GM19438 (cell line): ENCODE data around the gene RALGAPA2.

Experiments
- ATAC-seq: cut with Tn5 transposase; IDR thresholded peaks from one replicate; pipeline ENCODE4 v1.9.1; 2021; ENCODE audit warnings: low read depth; ENCODE audit not compliant: unreplicated experiment

RALGAPA2 gene

GRCh38 chr20:20414640-20415220, 297.7 kb downstream of the RALGAPA2 start:
- ATAC-seq, result no peak

- ATAC-seq, result no peak
Measured at GRCh38 chr20:20413810-20414281, 298.6 kb downstream of the RALGAPA2 start.

DNA sequence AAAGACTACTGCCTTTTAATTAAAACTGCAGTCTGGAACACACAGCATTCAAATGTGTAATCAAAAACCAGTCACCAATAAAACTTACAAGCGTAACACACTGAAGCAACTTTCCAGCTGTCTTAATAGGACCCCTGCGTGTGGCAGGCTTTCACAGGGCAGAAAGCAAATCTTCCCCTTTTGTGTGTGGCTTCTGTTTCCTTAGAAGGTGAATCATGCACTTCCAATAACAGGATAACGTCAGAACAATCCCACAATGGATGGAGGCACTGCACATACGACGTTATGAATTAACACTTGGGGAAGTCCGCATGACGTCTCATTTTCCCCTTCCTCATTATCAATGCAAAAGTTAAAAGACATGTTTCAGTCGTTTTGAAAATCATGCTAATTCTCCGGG, 299.7 kb downstream of the RALGAPA2 start:
- no peak for ATAC-seq

- no peak for ATAC-seq
Measured at GRCh38 chr20:20411836-20412235, 300.6 kb downstream of the RALGAPA2 start.

DNA sequence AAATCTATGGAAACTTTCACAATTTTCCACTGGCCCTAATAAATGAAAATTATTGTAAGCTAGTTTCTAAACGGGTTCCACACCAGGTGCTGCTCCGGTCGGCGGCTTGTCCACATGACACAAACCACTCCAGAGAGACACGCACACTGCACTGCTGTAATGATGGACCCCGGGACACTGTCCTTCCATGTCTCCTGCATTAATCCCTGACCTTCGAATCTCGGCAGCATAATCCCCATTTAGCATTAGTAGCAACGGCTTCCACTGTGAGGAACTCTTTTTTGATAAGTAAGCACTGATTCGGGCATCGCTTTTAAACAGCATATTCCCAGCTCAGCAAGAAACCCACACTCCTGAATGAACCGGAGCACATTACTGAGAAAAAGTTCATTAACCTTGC, 301.0 kb downstream of the RALGAPA2 start:
- no peak for ATAC-seq

DNA sequence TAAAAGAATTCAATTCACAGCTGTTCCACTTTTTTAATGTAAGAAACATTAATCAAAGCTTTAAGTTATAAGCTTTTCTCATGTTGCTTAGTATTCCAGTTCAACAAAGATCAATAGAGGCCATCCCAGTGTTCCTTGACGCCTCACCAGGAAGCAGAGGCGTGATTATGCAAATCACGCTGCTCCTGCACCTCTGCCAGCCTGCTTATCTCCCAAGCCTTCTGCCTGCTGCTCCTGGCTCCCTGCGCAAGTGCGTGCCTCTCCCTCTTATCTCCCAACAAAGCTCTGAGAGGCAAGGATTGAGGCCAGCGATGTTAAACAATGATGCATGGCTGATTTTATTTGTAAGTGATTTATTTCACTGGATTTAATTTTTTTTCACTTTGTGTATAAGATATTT, 301.8 kb downstream of the RALGAPA2 start:
- ATAC-seq, result no peak

- no peak for ATAC-seq
Measured at GRCh38 chr20:20409331-20409730, 303.1 kb downstream of the RALGAPA2 start.

DNA sequence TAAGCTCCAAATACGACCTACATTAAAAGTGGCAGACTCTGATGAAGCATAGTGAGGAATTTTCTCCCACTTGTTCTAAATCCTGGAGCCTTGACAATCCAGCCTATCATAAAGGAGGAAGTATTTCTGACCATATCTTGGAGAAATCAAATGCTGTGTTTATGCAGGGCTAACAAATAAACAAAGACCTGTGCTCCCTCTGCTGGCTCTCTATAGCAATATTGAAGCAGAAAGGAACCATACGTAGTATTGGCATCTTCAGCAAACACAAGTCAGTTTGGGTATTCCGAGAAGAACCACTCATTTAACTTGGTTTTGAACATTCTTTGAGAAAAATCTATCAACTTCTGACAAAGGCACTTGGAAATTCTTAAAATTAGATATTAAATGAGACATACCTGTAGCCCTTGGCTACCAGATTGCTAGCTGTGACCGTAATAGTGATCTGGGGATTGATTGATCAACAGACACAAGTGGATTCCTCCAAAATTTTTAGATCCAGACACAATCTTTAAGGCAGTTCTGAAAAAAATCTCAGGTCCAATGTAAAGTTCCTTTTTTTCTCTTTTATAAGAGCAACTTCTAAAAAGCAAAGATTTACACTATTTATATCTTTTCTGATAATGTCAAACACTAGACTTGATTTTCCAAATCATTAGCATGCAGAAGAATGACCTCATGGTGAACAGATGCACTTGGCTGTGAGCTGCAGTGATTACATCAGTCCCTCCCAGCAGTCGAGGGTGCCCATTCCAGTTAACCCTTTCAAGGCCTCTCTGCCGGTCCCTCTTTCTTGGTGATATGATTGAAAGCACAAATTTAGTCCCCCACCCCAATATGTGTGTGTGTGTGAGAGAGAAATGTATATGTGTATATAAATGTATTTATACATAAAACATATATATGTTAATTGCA, 304.3 kb downstream of the RALGAPA2 start:
- no peak for ATAC-seq

- ATAC-seq, result no peak
Measured at GRCh38 chr20:20406306-20406705, 306.1 kb downstream of the RALGAPA2 start.

DNA sequence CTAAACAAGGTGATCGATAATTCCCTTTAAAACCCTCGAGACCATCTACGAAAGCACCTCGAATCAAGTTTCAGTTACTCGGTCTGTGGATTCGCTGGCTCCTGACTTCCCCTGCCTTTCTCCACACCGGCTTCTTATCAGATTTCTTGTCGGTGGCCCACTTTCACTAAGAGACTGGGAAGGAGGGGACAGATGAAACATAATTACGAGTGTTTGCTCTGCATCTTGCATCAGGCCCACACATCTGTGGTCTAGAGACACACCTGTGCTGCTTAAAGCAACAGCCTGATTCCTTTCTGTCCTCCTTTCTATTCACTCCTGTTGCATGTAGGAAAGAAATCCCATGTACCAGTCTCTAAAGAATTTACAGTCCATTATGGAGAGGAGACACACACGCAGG, 306.8 kb downstream of the RALGAPA2 start:
- no peak for ATAC-seq

- ATAC-seq, result no peak
Measured at GRCh38 chr20:20404633-20405032, 307.8 kb downstream of the RALGAPA2 start.

DNA sequence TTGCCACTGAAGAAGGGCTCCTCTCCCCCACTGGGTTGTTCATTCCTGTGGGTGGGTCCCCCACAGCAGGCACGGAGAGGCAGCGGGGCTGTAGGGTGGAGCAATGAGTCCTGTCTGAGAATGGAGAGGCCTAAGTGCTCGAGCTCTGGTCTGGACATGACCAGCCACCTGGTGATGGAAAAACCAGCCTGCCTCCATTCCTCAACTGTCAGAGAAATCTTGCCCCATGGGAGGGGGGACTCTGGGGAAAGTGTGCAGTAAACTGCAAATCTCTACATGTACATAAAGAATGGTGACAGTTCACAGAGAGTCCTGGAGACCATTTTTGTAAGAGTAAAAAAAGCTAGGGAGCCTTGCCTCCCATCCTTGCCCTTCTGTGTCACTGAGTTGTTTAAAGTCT, 310.5 kb downstream of the RALGAPA2 start:
- ATAC-seq, result no peak

DNA sequence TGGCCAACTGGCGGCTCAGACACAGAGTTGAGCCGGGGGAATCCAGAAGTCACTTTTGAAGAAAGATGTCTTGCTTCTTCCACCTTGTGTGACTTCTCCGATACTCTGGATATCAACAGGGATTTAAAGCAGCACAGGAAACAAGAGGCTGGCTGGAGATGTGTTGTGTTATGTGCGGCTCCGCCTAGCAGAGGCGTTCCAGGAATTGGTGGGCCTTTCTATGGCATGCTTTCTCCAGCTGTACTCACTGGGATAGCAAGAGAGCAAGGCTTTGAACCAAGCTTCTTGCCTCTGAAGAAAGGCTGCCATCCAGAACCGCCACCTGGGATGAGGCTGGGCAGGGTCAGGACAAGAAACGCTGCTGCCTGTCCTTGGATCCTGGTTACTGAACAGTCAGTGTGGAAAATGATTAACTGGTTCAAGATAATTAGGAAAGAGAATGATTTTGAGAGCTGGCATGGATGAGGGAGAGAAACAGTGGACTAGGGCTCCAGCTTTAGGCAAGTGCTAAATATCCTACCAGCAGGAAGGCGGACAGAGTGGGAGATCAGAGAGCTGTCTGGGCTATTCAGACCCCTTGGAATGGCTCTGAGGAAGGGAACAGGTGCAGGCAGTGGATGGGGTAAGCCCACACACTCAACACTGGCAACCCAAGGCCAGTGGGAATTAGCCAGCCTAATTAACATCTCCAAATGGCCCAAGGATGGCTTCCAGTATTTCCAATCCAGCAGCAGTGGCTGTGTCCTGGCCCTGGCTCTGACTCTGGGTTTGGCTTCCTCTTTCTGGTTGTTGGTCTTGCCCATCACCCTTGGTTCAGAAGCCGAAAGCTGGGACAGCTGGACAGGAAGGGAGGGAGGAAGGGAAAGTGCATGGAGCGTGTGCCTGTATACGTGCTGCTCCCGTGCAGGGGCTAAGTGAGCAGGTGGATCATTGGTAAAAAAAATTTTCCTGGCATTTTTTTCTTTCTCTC, 312.6 kb downstream of the RALGAPA2 start:
- ATAC-seq, result no peak

GRCh38 chr20:20398123-20398522, 314.3 kb downstream of the RALGAPA2 start:
- no peak for ATAC-seq

- ATAC-seq, result no peak
Measured at GRCh38 chr20:20396794-20397193, 315.6 kb downstream of the RALGAPA2 start.

DNA sequence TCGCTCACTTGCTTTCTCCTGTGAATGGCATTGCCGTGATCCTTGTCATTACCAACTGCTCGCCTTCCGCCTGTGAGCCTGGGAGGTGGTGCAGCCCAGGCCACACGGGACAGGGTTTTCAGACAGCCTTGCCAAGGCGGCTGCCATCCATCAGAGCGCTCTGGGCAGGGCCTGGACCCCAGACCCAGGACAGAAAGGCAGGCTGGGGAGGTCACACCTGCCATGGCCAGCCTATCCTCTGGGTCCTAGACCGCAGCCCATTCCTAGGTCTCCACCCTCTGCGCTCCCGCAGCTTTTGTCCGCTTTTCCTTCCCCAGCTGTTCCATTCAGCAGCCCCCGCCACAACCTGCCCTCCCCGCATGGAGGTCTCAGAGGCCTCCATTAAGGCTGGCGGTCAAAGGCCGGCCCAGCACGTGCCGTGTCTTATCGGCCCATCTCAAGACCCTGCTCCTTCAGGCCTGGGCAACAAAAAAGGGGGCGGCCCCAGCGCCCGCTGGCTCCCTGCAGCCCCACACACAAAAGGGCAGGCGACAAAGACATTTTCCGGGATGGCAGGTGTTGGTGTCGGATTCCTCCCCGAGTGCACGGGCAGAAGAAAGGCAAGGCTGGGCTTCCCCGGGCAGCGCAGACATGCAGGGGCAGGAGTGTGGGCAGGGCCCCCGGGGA, 316.4 kb downstream of the RALGAPA2 start:
- ATAC-seq, result no peak

DNA sequence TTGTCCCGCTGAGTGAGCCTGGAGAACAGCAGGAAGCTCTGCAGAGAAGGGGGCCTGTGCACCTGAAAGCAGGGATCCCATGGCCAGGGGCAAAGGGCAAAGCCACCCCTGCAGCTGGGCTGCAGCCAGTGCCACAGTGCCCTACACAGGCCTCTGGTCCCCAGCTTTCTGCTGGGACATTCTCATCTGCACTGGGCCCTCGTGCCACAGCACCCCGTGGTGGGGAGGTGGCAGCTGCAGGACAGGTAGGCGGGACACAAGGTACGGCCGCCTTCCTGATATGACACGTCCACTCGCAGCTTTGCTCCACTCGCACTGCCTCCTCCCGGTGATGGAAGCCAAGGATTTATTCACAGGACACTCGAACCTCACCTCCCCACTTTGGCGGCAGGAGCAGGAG, 317.4 kb downstream of the RALGAPA2 start:
- ATAC-seq, result no peak

DNA sequence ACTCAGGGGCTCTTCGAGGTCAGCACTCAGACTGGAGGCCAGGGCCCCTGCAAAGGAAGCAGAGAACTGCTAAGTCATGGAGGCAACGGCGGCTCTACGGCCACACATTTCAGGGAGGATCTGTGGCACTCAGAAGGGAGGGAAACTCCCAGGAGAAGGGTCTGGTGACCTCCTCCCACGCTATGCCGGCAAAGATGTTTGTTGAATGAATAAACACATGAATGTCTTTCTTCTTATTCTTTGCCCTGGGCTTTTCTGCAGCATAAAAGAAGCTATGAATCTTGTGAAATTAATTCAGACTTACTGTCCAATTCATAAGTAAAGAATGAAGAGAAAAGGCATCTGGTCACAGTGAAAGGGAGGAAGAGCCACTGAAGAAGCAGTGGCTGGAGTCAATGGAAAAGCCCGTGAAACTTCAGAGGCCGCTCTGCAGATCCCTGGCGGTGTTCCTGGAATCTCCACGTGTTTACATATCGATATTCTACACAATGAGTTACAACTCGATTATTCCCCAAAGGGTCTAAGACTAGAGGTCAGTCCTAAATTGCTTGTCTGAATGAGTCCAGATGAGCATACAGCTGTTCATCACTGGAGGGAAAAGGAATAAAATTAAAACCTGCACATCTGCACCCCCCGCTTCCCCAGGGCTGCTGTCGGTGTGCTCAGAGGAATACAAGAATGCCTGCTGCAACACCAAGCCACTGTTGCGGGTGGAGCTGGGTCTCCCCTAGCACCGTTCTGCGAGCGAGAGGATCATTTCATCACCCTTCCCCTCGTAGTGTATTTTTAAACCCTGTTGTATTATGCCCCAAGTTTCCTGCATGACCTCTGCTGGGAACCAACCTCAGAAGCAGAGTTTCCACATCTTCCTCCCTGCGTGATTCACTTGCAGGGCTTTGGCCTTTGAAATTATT, 319.0 kb downstream of the RALGAPA2 start:
- ATAC-seq, result no peak

GRCh38 chr20:20391766-20392165, 320.7 kb downstream of the RALGAPA2 start:
- ATAC-seq, result no peak
